HG03280 (cell line): ENCODE measurements around the gene RIT2.

Experiments
- ATAC-seq: cut with Tn5 transposase; IDR thresholded peaks from one replicate; pipeline ENCODE4 v1.9.1; 2021; ENCODE audit warnings: mild to moderate bottlenecking, moderate library complexity; ENCODE audit not compliant: unreplicated experiment

The RIT2 gene

GRCh38 chr18:42707080-42707479 lies 408.4 kb downstream of the RIT2 start:
- no peak for ATAC-seq

- no peak for ATAC-seq
These were observed 408.9 kb downstream of the RIT2 start for GRCh38 chr18:42706618-42707017.

GRCh38 chr18:42706029-42706608 lies 409.4 kb downstream of the RIT2 start:
- no peak for ATAC-seq
